ENCODE results near the gene TRIM26. TPM values are rescaled to one million over a fixed set of nuclear protein-coding genes. Genes with fewer than 3 reads are reported as not detected.

The TRIM26 gene
- total RNA-seq, 1 donor from 2014 or later = 36.5 TPM

Other genes starting within 250 kb of the TRIM26 start
- gene POLR1H, start 152.1 kb downstream of the TRIM26 start, total RNA-seq = 43.3 and 43.8 TPM in 2 replicates
- 35.6 and 38.1 TPM in 2 replicates for gene PPP1R11, start 146.2 kb downstream of the TRIM26 start, total RNA-seq
- gene RNF39, start 137.6 kb downstream of the TRIM26 start, total RNA-seq = not detected in 2 replicates
- gene TRIM31, start 100.3 kb downstream of the TRIM26 start, total RNA-seq = not detected in 2 replicates
- gene TRIM40, start 77.3 kb downstream of the TRIM26 start, total RNA-seq = not detected in 2 replicates
- not detected in 2 replicates for gene TRIM10, start 52.2 kb downstream of the TRIM26 start, total RNA-seq
- gene TRIM15, start 49.9 kb downstream of the TRIM26 start, total RNA-seq = not detected in 2 replicates
- 13.9 and 14.5 TPM in 2 replicates for gene TRIM39, start 113.5 kb upstream of the TRIM26 start, total RNA-seq
- gene RPP21, start 131.8 kb upstream of the TRIM26 start, total RNA-seq = 60.6 and 64.8 TPM in 2 replicates

Data from neural crest cell (in vitro differentiated cells).